A375 (cell line): ENCODE measurements around the gene SLC30A10. TPM values are rescaled to one million over a fixed set of nuclear protein-coding genes. Genes with fewer than 3 reads are reported as not detected.
A peak's percentile ranks its signal among the peaks of the same experiment; 100 is the strongest.

Experiments used
- small RNA-seq: library from RNA; depleted of rRNA; stranded (forward); fragments of <200 nt; gene quantifications from one replicate; pipeline ENCODE3, GENCODE V24; 2014
- total RNA-seq: library from RNA; depleted of rRNA; stranded (reverse); fragments of >200 nt; shearing (Covaris generic); gene quantifications from 2 replicates; pipeline ENCODE4 v1.2.3, GENCODE V29; 2014; rRNA removed

The SLC30A10 gene
- total RNA-seq, result not detected in 2 replicates

DNA sequence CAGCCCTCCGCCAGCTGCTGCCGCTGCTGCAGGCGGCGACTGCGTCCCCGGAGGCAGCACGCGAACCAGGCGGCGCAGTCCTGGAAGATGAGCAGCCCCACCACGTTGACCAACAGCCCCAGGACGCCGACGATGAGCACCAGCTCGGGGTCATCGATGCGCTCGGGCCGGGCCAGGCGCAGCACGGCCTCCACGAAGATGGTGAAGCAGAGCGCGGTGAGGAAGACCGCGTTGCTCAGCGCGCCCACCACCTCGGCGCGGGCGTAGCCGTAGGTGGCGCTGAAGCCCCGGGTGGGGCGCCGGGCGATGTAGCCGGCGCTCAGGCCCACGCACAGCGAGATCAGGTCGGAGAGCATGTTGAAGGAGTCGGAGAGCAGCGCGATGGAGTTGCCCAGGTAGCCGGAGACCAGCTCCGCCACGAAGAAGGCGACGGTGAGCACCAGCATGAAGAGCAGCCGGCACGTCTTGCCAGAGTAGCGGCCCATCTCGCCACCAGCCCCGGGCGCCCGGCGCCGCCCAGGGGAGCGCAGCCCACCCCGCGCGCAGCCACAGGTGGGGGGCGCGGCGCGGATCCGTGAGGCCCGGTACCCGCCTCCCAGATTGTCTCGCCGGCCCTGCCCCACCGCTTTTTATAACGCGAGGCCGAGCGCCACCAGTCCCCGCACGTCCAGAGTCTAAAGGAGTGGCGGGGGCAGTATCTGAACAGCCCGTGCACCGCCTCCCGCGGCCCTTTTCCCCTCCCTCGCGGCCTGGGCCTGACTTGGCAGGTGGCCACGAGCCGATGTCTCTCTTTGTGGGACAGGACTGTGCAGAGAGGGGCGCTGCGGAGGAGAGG is at the start of gene SLC30A10:
TSS of gene SLC30A10 (minus strand) at position 602 of the 835 bp plus-strand sequence. CDS start at position 485, 117 bp downstream.

Small RNA genes lying within 50 kb of the gene (small RNA-seq; reads per million reads assigned to genes)
- 0.54 reads per million, percentile 29 among the genes with 10 or more reads in this experiment for gene RF00012

Other genes starting within 250 kb of the SLC30A10 start
- gene EPRS1, start 117.9 kb upstream of the SLC30A10 start, total RNA-seq, result 228 and 231 TPM in 2 replicates
- 37.6 and 44.4 TPM in 2 replicates for gene BPNT1, start 161.2 kb upstream of the SLC30A10 start, total RNA-seq
- gene IARS2, start 165.6 kb upstream of the SLC30A10 start, total RNA-seq, result 95.3 and 110 TPM in 2 replicates